Stimulated activated CD8-positive, alpha-beta memory T cell treated with anti-CD3 and anti-CD28 coated beads, Interleukin-7, amount 100 ng/mL, for 24 hours (primary cell): ENCODE measurements around the gene CYP27A1.
"Not testable (repeated sequence)": the region's sequence is repeated elsewhere in the genome, so short reads cannot be mapped to it uniquely, and the experiment has no call there.

Experiments
- DNase-seq: peaks from one replicate; pipeline ENCODE4 v3.0.0-alpha.2; 2020; ENCODE audit warnings: low read depth

CYP27A1 gene

DNA sequence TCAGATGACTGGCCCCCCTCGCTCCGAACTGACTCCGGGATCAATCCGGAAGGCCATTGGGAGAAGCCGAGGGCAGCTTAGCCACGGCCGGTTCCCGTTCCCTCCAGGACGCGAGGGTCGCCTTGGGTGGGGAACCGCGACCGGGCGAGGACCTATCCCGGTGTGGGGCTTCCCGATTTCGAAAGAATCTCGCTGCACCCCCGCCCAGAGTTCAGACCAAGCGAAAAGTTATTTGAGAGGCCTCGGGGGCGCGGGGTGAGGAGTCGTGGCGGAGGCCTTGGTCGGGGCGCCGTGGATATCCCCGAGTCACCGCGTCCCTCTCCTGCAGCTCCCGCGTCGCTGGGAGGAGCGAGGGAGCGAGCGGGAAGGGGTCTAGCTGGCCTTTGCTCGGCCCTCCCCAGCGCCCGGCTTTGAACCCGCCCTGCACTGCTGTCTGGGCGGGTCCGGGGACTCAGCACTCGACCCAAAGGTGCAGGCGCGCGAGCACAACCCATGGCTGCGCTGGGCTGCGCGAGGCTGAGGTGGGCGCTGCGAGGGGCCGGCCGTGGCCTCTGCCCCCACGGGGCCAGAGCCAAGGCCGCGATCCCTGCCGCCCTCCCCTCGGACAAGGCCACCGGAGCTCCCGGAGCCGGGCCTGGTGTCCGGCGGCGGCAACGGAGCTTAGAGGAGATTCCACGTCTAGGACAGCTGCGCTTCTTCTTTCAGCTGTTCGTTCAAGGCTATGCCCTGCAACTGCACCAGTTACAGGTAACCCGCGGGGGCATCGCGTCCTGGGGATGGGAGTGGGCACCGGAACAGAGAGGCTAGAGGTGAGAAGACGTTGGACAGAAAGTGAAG is at the start of gene CYP27A1:
Gene CYP27A1, plus strand, starts transcription at position 457 of the 837 bp plus-strand sequence. Its CDS starts 36 bp downstream, at position 493.
- DNase-seq: no peak

DNA sequence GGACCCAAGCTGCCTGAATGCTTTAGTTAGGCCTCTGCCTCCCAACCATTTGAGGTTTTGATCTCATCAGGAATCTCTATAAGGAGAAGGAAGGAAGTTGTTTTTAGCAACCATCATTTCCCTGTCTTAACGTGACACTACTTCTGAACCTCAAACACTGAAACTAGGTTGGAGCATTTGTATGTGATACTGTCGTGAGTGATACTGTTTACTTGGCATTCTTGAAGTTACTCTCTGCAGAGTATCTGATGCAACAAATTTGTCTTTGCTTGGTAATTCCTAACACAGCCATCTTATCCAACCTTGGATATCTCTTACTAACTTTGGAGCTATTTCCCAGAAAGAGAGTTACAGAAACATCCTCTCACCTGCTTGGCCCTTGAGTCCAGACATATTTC is 49.2 kb upstream of the CYP27A1 start:
- DNase-seq: no peak

DNA sequence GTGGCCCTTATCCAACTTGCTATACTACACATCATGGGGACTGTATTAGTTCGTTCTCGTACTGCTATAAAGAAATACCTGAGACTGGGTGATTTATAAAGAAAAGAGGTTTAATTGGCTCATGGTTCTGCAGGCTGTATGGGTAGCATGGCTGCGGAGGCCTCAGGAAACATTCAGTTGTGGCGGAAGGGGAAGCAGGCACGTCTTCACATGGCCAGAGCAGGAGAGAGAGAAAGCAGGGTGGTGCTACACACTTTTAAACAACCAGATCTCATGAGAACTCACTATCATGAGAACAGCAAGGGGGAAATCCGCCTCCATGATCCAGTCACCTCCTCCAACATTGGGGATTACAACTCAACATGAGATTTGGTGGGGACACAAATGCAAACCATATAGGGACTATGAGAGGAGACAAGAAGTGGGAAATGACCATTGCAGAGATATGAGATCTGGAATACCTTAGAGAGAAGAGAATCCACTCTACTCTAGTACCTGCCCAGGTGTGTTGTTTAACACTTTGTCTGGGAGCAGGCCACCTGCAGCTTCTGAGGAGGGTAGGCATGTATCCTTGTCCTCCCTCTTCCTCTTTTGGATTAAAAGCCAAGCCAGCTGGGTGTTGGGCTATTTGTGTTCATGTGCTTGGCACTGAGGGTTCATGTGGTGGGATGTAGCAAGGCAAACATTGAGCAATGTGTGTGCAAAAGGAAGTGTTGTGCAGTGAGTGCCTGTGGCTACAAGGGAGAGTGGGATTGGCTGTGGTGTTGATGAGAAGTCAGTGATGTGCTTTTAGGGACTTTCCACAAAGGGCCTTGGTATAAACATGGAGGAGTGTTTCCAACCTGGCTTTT is 48.6 kb upstream of the CYP27A1 start:
- DNase-seq: no peak

DNA sequence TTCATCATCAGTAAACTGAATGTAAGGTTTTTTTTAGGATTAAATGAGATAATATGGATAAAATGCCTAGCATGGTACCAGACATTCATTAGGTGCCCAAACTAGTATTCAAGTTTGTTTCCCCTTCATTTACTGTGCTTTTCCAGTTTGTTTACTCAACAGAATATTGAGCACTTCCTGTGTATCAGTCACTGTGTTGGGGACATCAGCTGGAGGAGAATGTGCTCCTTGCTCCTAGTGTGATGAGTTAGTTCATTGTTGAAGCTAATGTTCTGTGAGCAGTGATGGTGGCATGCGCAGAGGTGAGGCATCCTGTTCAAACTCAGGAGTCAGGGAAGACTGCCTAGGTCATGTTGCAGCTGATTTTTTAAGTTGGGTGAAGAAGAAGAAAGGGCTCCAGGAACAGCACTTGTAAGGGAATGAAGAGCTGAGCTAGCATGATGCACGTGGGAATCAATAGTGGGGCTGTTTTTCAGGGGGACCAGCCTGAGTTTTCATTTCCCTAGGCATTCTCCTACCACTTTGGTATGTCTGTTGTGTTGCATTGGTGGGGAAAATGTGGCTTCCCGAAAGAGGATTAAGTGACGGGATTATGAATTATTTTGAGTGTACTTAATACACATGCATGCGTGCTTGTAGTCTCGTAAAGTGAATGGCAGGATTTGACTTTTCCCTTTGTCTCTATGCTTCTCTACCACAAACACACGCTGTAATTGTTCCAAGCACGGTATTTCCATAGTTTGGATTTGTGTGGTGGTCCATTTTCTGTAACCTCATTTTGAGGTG is 47.6 kb upstream of the CYP27A1 start:
- DNase-seq: no peak

DNA sequence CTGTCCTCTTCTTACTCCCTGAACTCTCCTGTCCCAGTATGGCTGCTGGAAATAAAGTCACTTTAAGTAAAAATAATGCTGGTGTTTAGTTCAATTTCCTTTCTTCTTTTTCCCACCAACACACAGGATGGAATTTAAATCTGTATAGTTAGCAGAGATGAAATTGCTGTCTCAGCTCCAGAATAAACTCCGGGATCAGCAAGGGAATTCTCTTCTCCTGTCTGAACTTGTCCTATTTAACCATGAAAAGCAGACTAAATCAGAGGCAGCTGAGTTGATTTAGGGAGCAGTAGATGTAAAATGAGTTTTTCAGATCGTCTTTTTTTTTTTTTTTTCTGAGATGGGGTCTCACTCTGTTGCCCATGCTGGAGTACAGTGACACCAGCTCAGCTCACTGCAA is 45.4 kb upstream of the CYP27A1 start:
- DNase-seq: no peak

DNA sequence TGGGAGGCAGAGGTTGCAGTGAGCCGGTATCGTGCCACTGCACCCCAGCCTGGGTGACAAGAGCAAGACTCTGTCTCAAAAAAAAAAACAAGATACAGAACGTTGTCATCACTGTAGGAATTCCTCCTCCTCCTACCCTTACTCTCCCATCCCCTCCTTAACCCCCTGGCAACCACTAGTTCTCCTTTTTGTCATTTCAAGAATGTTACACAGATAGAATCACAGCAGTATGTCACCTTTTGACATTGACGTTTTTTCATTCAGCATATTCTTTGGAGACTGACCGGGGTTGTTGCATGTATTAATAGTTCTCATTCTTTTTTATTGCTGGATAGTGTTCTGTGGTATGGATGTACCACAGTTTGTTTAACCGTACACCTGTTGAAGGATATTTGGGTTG is 38.9 kb upstream of the CYP27A1 start:
- no peak for DNase-seq

DNA sequence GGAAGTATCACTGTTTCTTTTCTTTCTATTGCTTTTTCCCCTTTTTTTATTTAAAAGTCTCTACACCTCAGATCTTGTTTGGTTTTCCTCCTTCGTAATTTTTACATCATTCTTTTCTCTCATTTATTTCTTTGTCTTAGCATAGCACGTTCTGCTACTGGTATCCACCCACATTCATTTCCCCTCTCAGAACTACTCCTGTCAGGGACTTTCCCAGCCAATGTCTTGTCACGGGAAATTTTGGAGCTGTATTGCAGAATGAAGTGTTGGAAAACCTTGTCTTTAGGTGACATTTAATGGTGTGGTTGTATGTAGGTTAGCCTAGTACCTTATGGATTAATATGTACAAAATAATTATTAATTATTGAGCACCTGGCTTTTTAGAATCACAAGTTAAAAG is 37.3 kb upstream of the CYP27A1 start:
- no peak for DNase-seq

DNA sequence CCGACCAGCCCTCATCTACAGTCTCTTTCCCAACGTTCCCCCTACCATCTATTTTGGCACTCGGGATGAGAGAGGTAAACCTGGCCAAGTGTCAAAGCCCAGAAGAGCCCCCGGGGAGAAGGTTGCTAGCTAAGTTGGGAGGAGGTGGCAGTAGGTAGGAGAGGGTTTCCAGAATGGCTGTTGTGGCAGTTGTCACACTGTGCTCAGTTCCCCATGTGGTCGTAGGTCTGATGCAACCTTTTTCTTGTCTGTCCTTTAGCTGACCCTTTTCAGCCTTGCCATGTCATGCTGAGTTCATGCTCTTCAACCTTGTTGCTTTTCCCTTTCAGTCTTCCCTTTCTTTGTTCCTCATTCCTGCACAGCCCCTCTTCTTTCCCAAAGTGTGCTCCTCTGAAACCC is 36.8 kb upstream of the CYP27A1 start:
- DNase-seq: no peak

DNA sequence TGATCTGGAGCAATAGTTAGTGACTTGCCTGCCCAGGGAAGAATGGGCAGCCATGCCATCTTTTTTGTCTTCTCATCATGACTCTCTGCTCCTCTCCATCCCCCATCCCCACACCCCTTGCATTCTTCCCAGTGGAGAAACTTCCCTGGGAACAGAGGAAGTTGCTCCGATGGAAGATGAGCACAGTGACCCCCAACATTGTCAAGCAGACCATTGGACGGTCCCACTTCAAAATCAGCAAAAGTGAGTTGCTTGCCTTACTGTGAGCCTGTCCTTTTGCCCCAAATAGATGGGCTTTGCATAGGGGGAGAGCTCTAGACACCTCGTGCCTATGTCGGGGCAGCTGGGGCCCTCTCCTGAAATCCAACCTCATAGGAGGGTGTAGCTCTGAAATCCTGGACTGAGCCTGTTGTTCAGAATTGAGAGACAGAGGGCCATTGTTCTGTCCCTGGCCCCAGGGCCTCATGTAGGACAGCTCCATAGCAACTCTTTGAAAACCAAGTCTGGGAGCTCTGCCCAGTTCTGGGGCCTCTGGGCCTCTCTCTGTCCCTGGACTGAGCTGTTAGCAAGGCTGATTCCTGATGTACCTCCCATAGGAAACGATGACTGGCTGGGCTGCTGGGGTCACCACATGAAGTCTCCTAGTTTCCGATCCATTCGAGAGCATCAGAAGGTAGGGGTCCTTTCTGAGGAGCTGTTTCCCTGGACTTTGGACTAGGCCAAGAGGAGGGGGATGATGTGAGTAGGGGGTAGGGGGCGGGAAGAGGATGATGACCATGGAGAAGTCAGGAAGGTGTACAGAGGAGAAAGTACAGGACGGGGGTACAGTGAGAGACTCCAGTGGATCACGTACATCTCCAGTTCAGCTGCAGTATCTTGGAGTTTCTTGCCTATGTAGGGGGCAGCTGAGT is 36.1 kb upstream of the CYP27A1 start:
- DNase-seq: no peak

DNA sequence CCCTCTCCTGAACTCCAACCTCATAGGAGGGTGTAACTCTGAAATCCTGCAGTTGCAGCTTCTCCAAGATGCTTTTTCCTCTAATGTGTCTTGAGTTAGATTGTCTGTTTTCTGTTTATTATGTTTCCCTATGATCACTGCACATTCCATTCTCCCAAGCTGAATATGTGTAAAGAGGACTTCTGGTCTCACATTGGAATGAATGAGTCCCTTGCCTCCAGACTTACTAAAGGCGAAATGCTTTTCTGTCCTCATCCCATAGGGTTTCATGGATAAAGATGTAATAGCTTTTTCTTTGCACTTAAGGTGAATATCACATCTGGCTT is 35.5 kb upstream of the CYP27A1 start:
- no peak for DNase-seq

DNA sequence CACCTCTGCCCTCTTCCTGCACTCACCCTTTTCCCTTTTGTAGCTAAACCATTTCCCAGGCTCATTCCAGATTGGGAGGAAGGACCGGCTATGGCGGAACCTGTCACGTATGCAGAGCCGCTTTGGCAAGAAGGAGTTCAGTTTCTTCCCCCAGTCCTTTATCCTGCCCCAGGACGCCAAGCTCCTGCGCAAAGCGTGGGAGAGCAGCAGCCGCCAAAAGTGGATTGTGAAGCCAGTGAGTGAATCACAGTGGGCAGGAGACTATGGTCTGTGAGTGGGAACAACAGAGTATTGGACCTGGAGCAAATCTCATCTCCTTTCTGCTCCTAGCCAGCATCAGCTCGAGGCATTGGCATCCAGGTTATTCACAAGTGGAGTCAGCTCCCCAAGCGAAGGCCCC is 35.0 kb upstream of the CYP27A1 start:
- no peak for DNase-seq

DNA sequence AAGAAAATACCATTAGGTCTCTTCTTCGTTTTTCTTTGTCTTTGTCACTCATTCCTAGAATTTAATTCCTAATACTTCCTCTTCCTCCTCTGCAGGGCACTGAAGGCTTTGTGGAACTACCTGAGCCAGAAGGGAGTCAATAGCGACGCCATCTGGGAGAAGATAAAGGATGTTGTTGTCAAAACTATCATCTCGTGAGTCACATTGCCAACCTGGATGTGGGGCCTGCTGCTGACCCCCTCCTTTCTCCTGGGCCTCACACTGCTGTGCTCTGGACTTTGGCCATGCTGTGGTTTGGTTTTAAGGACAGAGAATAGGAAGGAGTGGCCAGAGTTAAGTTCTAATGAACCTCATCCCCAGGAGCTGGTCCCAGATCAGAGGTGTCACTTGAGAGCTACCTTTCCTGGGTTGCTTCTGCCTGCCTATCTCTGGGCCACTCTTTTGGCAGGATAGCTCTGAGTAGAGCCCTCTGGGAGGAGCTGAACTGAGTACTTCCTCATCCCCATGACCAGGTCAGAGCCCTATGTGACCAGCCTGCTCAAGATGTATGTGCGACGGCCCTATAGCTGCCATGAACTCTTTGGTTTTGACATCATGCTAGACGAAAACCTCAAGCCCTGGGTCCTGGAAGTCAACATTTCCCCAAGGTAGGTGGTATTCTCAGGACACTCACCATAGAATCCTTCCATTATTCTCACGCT is 33.1 kb upstream of the CYP27A1 start:
- no peak for DNase-seq

DNA sequence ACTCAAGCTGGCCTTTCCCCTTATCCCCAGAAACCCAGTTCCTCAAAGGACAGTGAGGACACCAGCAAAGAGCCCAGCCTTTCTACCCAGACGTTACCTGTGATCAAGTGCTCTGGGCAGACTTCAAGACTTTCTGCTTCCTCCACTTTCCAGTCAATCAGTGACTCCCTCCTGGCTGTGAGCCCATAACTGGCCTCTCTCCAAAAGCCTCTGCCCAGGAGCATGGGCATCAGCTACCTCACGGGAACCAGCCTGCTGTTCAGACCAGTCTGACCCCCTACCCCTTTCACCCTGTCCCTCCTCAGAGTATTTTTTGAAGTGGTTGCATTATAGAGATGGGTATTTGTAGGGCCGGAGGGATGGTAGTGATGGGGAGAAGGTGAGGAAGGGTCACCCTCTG is 27.7 kb upstream of the CYP27A1 start:
- no peak for DNase-seq

DNA sequence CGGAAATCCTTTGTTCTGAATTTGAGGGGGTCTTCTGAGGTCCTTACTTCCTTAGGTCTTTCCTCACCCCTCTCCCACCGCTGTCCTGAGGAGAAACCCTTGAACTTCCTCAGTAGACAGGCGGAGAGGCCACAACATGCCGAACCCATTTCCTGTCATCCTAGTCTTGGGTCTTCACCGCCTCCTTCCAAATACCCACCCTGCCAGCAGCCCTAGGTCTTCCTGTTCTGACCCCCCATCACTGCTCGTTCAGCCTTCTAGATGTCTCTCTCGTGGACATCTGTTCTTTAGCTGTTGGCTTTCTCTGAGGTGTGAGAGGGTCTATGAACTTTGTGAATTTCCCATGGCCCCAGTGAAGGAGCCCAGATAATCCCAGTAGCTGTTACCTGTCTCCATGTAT is 27.2 kb upstream of the CYP27A1 start:
- DNase-seq: no peak

DNA sequence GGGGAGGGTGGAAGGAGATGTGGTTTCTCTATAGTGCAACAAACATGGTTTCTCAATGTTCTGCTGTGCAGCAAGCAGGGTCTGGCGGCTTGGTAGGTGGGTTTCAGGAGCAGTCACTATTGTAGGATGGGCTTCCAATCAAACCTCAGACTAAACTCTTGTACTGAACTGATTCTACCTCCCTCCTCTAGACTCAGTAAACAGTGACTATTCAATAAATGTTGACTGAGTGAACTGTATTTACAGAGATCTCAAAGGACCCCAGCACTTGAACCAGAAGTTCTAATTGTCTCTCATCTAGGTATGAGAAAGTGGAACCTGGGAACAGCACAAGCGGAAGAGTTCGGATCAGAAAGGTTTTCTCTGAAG is 26.8 kb upstream of the CYP27A1 start:
- DNase-seq: no peak

DNA sequence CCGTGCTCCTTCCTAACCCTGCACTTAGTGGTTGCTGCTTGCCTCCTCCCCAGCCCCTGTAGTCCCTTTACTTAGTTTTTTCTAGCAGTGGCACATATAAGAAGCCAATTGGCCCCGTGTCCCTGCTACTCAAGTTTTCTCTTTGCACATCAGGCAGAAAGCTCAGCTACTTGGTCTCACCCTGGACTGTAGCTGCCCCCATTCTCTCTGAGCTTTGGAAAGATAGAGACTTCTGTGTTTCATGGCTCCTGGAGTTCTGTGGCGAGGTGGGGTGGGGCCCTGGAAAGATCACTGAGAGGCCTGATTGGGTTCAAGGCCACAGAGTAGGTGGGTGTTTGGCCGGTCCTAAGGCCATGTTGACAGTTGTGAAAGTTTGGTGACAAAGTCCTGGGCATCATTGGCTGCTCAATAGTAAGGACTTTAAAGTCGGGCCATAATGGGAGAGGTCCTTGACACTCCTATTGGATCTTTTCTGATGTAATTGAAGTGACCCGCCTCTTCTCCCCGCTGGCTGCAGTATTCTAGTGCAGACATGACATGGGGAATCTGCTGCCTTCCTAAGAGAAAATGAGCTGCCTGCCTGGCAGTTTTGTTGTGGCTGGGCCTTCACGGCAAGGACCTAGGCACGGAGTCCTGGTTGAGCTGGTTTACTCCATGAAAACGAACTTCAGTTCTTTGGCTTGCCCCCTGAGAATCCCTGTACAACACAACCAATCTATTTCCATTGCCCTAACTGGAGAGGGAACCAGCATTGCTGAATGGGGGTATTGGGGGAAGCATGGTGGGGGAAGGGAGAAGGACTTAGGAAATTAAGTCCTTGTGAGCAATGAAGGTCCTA is 26.2 kb upstream of the CYP27A1 start:
- no peak for DNase-seq

DNA sequence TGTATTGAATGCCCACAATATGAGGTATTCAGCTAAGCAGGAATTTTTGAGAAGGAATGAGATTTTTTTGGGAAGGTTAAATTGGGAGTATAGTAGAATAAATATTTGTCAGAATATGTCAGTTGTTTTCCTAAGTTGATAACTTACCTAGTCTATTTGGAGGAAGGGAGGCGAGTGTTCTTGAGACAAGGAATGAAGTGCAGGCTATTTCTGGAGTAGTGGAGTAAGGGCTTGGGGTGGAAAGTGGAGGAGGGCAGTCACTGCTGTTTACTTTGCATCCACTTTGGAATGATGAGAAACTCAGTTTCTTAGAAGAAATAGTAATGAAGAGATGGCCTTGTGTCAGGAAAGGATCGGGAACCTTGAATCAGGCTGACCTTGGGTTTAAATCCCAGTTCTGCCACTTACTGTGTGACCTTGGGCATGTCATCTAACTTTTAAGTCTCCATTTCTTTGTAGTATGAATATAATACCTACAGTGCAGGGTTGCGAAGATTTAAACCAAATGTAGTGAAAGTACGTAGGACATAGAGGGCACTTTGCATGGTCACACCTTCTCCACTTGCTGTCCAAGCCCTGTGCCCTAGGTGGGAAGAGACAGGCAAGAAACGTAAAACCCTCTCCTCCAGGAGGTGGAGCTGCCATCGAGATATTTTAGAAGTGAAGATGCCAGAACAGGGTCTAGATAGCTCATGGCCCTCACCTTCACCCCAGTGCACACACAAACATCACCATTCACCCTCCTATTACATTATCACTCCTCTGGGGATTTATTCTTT is 25.2 kb upstream of the CYP27A1 start:
- DNase-seq: no peak

DNA sequence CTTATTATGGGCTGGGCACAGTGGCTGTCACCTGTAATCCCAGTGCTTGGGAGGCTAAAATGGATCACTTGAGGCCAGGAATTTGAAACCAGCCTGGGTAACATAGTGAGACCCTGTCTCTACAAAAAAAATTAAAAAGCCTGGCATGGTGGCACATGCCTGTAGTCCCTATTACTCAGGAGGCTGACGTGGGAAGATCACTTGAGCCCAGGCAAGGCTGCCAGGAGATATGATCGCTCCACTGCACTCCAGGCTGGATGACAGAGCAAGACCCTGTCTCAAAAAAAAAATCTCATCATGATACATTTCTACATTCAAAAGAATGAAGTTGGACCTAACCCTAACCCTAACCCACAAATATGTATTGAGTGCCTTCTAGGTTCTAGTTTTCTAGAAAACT is 20.2 kb upstream of the CYP27A1 start:
- DNase-seq: no peak

DNA sequence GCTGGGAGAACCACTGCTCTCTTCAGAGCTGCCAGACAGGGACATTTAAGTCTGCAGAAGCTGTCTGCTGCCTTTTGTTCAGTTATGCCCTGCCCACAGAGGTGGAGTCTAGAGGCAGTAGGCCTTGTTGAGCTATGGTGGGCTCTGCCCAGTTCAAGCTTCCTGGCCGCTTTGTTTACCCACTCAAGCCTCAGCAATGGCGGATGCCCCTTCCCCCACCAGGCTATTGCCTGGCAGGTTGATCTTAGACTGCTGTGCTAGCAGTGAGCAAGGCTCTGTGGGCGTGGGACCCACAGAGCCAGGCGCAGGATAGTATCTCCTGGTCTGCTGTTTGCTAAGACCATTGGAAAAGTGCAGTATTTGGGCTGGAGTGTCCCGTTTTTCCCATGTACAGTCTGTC is 9.2 kb upstream of the CYP27A1 start:
- not testable (repeated sequence) for DNase-seq
